HL-60/S4 treated with phorbol 12-myristate 13-acetate at 8.2 ng/mL for 4 days and 3 days (cell line): ENCODE results near the gene TNNI2.

Experiments
- in situ Hi-C: fragments of 300-500 bp; cut with MboI; formaldehyde crosslinking; loops from 2 replicates; pipeline ENCODE4 v1.15.0; 2022; ENCODE audit warnings: low sequenced_read_pairs

The TNNI2 gene

DNA sequence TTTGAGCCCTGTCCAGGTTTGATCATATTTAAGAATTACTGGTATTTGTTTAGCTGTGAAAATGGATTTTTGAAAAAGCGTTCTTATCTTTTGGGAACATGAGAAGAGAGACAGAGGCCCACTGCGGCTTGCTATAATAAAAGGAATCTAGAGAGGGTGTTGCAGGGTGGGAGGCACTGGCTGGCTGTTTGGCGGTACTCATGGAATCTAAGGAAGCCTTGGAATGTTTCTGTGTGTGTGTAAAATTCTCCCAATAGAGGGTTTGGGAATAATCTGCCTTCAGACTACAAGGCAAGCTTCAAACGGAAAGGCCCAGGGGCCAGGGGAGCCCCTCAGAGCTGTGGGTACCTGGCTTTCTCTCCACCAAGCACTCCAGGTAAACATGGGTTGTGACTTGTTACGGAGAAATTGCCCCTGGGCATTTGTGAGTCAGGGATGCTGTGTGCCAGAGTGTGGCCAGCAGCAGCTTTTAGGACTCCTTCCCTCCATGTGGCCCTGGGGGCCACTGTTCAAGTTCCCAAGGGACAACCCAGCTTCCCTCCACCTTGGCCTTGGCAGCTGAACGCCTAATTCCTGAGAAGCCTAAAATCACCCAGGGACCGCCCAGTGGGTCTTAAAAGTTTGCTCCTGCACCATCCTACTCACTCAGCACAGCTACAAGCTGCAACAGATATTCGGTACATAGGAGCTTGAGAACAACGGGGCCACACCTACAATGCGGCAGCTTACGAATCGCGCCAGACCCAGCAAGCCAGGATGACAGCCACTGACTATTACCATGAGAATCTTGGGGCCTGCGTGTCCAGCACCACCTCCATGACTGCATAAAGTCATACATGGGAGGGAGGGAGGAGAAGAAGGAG lies 18.1 kb upstream of the TNNI2 start:
- in situ Hi-C loops: loop anchor here (25.0 kb wide), 1 partner anchor 108 kb away; no protein-coding TSS in a partner anchor

DNA sequence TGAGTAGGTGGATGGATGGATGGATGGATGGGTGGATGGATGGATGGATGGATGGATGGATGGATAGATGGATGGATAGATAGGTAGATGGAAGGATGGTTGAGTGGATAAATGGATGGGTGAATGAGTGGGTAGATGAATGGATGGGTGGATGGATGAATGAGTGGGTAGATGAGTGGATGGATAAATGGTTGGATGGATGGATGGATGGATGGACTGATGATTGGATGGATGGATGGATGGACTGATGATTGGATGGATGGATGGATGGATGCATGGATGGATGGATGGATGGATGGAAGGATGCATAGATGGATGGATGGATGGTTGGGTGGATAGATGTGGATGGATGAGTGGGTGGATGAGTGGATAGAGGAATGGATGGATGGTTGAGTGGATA lies 17.2 kb upstream of the TNNI2 start:
- in situ Hi-C loops: loop anchor here (25.0 kb wide), 1 partner anchor 109 kb away; no protein-coding TSS in a partner anchor

DNA sequence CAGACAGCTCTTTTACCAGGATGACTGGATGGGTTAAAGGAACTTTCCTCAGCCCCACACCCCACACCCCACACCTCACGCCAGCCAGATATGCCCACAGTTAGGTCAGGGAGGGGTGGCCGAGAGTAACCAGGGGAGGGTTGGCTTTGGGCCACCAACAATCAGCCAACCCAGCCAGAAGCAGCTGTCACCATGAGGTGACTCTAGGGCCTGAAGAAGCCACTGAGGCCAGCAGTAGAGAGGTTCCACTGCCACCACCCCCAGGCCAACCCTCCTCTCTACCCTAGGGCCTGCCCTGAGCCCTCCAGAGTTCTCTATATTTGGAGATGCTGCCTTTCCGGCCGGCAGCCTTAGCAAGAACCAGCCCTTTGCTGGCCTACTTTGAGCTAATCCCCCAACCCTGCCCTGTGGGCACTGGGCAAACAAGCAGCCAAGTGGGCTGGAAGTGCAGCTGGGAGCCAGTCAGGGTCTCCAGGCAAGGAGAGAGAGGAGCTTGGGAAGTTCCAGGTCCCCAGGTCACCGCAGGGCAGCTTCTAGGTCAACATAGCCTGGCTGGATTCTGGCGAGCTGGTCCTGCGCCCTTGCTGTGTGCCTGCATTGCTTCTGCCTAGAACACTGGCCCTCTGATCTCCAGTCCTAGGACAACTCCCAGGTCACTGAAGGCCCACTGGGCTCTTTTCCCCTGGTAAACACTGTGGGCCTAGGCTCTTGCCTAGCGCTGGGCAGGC lies 16.0 kb upstream of the TNNI2 start:
- in situ Hi-C loops: loop anchor here (25.0 kb wide), 1 partner anchor 111 kb away; no protein-coding TSS in a partner anchor

DNA sequence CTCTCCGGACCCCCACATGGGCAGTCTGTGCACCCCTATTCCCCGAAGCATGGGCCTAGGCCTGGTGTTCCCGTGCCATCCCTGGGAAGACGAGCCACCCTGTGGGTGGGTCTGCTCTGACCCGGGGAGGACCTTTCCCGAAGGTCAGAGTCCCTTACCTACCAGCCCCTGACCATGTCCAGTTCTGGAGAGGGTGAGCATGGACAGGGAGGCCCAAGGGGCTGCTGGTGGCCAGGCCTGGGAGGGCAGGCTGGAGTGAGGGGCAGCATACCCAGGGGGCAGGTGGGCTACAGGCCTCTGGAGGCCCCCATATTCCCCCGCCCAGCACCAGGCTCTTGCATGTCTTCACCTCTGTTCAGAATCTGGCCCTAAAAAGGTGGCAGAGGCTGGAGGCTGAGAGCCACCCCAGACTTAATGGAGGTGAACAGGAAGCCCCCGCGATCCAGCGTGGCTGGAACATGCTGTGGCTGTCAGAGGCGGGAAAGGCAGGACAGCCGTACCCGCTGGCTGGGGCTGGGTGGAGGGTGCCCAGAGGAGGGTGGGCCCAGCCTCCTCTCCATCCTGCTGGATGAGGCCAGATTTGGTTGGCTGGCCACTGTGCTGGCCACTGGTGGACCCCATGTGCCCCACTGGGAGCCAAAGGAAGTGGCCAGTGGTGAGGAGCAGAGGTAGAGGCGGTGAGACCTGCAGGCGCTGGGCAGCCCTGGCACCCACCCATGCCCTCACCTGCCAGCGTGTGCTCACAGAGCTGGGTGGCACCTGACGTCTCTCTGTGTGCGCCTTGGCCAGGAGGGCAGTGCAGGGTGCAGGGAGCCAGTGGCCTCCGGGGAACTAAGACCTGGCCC lies 15.2 kb upstream of the TNNI2 start:
- in situ Hi-C loops: loop anchor here (25.0 kb wide), 1 partner anchor 111 kb away; no protein-coding TSS in a partner anchor

DNA sequence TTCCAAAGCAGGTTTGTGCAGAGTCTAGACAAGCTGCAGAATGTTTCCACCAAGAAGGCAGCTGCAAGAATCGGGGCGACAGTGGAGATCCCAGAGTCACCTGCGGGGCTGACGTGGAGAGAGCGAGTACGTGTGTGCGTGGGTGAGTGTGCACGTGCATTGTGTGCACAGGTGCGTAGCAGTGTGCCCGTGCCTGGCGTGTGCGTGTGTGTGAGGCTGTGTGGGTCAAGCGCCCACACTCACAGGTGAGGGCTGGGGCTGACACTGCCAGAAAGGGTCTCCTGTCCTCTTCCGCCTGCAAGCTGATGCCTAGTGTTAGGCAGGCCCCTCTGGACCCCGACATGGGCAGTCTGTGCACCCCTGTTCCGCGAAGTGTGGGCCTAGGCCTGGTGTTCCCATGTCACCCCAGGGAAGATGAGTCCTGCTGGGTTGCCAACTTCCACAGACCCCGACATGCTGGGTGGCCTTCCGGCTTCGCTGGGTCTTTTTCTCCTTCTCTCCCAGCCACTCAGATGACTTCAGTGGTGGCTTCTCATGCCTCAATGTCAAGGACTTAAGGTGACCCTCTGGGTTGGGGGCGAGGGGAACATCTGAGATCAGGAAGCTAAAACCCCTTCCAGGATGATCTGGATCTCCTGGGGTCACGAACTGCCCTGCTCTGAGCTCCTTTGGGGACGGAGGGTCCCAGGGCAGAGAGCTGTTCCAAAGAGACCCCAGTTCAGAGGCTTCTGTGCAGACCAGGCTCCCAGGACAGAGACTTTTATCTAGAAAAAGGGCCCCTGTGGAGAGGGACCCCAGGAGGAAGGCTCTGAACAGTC lies 14.4 kb upstream of the TNNI2 start:
- in situ Hi-C loops: loop anchor here (25.0 kb wide), 1 partner anchor 112 kb away; no protein-coding TSS in a partner anchor

DNA sequence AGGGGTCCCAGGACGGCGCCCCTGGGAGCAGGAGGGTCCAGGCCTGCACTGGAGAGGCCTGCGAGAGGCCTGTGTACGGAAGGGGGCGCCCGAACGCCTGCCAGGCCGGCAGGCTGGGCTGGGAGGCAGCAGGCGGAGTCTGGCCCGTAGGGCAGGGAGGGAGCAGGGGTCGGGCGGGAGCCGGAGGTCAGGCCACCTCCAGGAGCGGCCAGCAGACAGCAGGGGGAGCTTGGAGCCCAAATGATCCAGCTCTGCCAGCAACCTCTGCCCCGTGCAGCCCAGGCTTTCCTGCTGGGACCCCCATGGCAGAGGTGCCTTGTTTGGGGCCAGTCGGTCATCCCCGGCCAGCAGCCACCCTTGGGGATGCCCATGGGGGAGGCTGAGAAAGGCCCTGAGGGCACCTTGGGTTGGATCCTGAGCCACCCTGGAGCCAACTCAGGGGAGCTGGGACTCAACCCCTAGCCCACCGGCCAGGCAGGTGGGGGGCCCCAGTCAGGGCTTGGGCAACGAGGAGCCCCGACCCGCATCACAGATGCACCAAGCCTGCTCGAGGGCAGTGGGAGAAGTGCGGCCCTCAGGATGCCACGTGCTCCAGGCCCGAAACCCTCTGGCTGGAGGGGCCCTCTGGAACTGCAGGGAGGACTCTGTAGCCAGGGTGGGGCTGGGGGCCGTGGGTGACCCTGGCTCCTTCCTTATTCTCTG lies 13.6 kb upstream of the TNNI2 start:
- in situ Hi-C loops: no loop called here

DNA sequence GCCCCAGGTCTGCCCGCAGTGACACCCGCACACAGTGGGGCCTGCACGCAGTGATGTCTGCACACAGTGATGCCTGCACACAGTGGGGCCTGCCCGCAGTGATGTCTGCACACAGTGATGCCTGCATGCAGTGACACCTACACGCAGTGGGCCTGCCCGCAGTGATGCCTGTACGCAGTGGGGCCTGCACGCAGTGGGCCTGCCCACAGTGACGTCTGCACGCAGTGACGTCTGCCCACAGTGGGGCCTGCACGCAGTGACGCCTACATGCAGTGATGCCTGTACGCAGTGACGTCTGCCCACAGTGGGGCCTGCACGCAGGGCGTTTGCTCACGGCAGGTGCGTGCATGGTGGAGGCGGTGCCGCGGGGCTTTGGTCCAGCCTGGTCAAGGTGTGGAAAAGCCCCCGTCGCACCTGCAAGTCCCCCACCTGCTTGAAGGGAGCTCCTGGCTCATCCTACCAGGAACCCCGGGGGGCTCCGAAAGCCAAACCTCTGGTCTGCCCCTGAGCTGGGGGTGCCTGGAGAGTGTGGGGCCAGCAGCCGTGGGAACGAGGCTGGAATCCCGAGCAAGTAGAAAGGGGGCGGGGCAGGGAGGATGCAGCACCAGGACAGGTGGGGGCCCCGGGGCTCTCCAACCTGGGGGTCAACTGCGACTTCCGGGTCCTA lies 12.9 kb upstream of the TNNI2 start:
- in situ Hi-C loops: no loop called here

DNA sequence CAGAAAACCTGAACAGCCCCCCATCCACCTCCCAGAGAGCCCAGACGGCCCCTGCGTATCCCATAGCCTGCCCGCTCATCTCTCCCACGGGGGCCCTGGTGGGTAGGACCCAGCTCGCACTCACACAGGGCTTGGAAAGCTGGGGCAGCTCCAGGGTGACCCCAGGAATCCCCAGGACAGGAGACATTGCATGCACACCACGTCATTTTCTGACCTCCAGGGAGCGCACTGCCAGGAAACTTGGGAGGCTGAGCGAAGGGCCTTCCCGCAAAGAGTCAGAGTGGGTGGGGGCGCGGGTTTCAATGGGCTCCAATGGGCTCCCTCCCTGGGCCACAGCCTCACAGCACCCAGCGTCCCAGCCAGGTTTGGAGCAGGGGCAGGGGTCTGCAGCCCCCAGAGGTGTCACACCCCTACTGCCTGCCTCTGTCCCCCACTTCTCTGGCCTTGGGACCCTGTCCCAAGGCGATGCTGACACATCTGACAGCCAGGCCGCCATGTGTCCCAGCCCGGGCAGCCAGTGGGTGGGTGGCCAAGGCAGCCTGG lies 12.2 kb upstream of the TNNI2 start:
- in situ Hi-C loops: no loop called here

DNA sequence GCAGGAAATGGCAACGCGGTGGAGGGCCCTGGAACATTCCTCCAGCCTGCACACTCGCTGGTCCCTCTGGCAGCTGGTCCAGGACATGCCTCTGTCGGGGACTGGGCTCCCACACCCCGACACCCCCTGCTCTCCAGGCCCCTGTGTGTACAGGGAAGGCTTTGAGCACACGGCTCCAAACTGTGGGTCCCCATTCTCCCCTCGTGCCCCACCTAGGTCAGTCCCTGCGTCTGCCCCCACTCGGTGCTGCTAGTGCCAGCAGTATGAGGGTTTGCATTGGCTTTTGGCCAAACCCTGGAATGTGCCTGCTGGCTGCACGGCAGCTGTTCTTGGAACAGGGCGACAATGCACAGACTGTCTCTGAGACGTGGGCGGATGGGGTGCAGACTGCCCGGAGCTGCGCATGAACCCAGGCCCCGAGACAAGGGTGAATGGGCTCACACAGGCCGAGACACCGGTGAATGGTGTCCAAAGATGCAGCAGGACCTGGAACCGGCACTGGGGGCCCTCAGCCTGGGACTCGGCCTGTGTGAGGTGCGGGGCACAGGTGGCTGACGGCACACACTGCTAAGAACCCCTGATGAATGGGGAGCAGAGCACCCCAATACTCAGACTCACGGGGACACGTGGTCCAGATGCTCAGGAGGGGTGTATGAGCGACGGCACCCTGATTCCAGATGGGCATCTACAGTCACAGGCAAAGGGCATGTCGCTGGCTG lies 11.5 kb upstream of the TNNI2 start:
- in situ Hi-C loops: no loop called here

DNA sequence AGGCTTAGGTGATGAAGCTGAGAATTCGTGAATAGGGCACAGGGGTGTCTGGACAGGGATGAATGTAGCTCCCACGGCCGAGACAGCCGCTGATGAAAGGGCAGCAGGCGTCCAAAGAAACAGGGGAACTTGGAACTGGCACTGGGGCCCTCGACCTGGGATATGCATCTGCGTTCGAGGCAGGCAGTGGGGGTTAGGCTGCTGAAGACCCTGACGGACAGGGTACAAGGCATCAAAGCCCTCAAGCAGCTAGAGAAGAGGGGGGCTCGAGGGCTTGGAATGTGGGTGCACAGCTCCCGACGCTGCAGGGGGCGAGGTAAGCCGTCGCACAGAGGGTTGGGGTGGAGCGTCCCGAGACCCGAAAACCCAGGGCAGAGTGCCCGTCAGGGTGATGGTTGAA lies 10.8 kb upstream of the TNNI2 start:
- in situ Hi-C loops: no loop called here

DNA sequence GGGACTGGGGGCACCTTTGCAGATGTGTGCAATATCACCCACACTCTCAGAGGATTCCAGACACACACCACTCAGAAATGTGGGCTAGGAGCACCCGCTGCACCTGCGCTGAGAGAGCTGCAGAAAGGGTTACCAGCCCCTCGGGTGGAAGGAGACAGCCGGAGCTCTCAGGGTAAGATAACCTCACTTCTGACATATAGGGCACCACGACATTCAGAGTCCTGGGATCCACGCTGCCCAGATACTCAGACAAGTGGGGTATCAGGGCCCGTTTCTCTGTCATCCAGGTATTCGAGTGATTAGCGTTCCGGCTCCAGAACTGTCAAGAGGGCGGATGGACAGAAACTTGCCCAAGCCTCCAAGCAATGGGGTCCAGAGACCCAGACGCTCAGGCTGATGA lies 10.2 kb upstream of the TNNI2 start:
- in situ Hi-C loops: no loop called here

DNA sequence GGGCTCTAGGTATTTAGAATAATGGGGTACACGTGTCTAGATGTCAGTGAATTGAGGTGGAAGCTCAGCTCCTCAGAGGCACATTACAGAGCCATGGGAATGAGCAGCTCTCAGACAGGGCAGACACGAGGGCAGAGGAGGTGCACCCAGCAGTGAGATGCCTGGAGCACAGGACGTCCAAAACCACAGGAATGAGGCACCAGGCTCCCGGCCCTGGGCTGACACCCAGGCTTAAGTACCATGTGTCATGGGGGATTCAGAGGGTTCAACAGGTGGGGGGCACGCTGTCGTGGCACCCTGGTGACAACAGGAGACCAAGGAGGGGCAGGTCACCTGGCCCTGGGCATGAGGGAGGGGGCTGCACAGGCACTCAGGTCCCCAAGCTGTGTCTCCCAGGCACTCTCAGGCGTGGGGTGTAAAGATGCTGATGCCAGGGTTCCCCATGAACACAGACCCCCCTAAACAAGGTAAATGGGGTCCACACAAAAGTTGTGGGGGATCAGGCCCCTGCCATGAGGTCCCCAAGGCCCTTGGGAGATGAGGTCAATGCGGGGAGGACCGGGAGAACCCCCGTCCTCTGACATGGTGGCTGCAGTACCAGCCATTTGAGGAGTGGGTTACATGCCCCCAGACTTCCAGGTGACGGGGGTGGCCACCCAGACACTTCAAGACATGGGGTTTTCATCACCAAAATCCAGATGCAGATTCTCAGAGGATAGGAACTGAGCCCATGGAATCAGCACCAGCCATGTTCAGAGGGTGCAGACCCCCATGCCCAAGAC lies 9.6 kb upstream of the TNNI2 start:
- in situ Hi-C loops: no loop called here

DNA sequence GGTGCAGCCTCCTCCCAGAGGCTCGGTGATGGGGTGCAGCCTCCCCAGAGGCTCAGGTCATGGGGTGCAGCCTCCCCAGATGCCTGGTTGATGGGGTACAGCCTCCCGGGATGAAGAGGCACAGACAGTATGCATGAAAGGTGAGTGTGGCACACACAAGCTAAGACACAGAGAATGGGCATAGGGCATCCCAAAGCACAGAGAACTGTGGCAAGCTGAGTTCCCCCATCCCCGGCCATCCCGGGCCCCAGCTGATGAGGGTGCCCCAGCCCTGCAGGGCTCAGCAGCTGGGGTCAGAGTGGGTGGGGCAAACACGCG lies 8.8 kb upstream of the TNNI2 start:
- in situ Hi-C loops: no loop called here

DNA sequence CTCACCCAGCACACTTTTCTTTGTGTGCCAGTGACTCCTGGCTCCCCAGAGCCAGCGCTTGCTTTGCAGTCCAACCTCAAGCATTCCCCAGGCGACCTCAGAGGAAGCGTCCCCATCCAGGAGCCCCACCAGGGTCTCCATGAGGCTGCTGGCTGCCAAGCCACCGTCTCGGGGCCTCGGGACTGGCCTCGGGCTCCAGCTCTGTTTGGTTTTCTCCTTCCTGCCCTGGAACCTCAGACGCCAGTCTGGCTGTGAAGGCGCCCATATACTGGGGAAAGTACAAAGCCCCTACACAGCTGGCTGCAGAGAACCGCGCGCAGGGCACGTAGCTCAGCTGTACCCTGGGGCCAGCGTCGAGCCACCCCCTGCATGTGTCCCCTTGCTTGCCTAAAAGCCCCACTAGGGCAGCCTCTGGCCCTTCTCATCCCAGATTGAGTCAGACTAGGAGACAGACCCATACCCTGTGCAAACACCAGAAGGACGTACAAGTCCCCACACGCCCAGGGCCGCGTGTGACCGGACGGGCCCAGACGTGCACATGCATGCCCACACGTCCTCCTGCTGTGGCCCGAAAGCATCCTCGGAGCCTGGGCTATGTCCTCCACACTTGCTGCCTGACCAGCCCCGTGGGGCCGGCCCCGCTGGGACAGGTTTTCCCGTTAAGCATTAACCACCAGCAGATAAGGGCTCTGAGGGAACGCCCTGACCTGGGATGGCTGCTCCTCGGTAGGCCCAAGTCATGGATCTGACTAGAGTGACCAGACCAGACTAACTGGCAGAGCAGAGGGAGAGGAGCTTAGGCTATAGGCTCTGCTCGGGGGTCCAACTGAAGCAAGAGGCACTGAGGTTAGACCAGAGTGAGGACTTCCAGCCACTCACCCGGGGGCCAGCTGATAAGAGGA lies 8.2 kb upstream of the TNNI2 start:
- in situ Hi-C loops: no loop called here

DNA sequence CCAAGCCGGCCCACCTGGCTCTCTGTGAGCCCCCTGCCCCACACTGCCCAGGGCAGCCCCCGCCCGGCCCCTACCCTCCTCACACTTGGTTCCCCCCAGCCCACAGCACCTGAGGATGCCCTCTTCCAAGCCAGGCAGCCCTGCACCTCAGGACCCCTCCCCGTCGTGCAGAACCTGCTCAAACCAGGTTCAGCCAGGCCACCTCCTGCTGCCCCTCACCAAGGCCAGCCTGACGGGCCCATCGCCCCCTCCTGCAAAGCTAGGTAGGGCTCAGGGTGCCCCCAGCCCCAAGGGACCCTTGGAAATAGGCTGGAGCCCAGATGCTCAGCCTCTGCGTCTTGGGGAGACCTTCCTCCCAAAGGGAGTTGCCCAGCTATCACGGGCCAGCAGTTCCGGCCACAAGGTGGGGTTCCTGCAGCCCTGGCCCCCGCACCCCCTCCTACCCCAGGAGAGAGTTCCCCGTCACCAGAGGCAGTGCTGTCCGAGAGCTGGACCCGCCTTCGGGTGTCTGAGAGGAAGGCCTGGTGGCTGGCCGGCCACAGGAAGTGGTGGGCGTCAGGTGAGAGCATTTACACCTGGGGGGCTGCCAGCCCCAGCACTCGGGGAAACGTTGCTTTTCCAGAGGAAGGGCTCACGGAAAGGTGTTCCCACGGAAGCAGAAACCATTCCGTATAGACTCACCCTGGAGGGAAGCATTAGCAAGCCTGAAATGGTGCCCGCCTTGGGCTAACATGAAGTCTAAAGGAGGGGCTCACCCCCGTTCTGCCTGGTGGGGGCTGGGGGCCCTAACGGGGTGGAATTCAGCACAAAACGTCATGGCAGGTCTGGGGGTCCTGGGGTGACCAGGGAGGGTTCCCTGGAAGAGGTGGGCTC lies 7.2 kb upstream of the TNNI2 start:
- in situ Hi-C loops: no loop called here
